GM23338 (cell line): ENCODE measurements around the gene RAP1GAP2. TPM values are rescaled to one million over a fixed set of nuclear protein-coding genes. Genes with fewer than 3 reads are reported as not detected.

Source experiments
- ATAC-seq: fragments of 200-7000 bp; cut with Tn5 transposase; 3 replicates; pipeline ENCODE4 v1.9.1; 2020
- DNase-seq: peaks from one replicate; pipeline ENCODE4 v3.0.0-alpha.2; 2015; ENCODE audit warnings: low spot score
- H2AFZ ChIP-seq: fragments of 200-600 bp; sonication (generic); 2 replicates; pipeline ENCODE4 v1.8.0; 2016; ENCODE audit warnings: antibody characterized with exemption, mild to moderate bottlenecking, moderate library complexity
- H3F3A ChIP-seq: fragments of 200-600 bp; sonication (generic); replicated peaks from 2 replicates; pipeline ENCODE4 v1.8.0; 2017; ENCODE audit warnings: antibody characterized with exemption, mixed run types, low read depth
- H3K27ac ChIP-seq: fragments of 200-600 bp; sonication (generic); 2 replicates; pipeline ENCODE4 v1.6.1; 2016; ENCODE audit warnings: low read depth
- H3K27me3 ChIP-seq: fragments of 200-600 bp; sonication (generic); 2 replicates; pipeline ENCODE4 v1.8.0; 2016; ENCODE audit warnings: mild to moderate bottlenecking, mixed run types, moderate library complexity; ENCODE audit not compliant: insufficient read depth
- H3K36me3 ChIP-seq: fragments of 200-600 bp; sonication (generic); 2 replicates; pipeline ENCODE4 v1.8.0; 2016; ENCODE audit warnings: mild to moderate bottlenecking; ENCODE audit not compliant: insufficient read depth
- H3K4me1 ChIP-seq: fragments of 200-600 bp; sonication (generic); 2 replicates; pipeline ENCODE4 v1.8.0; 2016; ENCODE audit warnings: mild to moderate bottlenecking, moderate library complexity; ENCODE audit not compliant: insufficient read depth
- H3K4me2 ChIP-seq: fragments of 200-600 bp; sonication (generic); 2 replicates; pipeline ENCODE4 v1.7.1; 2017; ENCODE audit warnings: mixed run types
- H3K4me3 ChIP-seq: fragments of 200-600 bp; sonication (generic); 2 replicates; pipeline ENCODE4 v1.6.1; 2016; ENCODE audit warnings: mixed run types
- H3K79me2 ChIP-seq: fragments of 200-600 bp; sonication (generic); replicated peaks from 2 replicates; pipeline ENCODE4 v1.8.0; 2017; ENCODE audit warnings: mild to moderate bottlenecking; ENCODE audit not compliant: insufficient read depth
- H3K9me2 ChIP-seq: fragments of 200-600 bp; sonication (generic); 2 replicates; pipeline ENCODE4 v1.8.0; 2017; ENCODE audit not compliant: insufficient read depth
- H4K20me1 ChIP-seq: fragments of 200-600 bp; sonication (generic); replicated peaks from 2 replicates; pipeline ENCODE4 v1.8.0; 2017; ENCODE audit warnings: mild to moderate bottlenecking; ENCODE audit not compliant: insufficient read depth
- H3K27ac Mint-ChIP-seq: 2 replicates; pipeline ENCODE4 v1.8.0; 2020; ENCODE audit warnings: inconsistent platforms, mild to moderate bottlenecking, moderate library complexity, mixed read lengths
- H3K27me3 Mint-ChIP-seq: 3 replicates; pipeline ENCODE4 v1.8.0; 2022; ENCODE audit warnings: low read depth, mild to moderate bottlenecking, moderate library complexity, mixed read lengths, inconsistent platforms; ENCODE audit not compliant: insufficient read depth, poor library complexity
- H3K36me3 Mint-ChIP-seq: 3 replicates; pipeline ENCODE4 v1.8.0; 2021; ENCODE audit warnings: low read depth, mild to moderate bottlenecking, inconsistent platforms, moderate library complexity, mixed read lengths
- H3K4me1 Mint-ChIP-seq: 3 replicates; pipeline ENCODE4 v1.8.0; 2020; ENCODE audit warnings: mild to moderate bottlenecking, inconsistent platforms, mixed read lengths
- H3K4me3 Mint-ChIP-seq: 3 replicates; pipeline ENCODE4 v1.8.0; 2021; ENCODE audit warnings: moderate library complexity, mild to moderate bottlenecking, inconsistent platforms, mixed read lengths
- H3K9me3 Mint-ChIP-seq: 3 replicates; pipeline ENCODE4 v1.8.0; 2020; ENCODE audit warnings: moderate library complexity, mild to moderate bottlenecking, inconsistent platforms, mixed read lengths
- CREB1 ChIP-seq: fragments of 250-450 bp; sonication (Bioruptor Pico); IDR thresholded peaks from 2 replicates; pipeline ENCODE4 v1.5.0; 2020; ENCODE audit warnings: low read depth, mild to moderate bottlenecking, moderate library complexity
- EZH2phosphoT487 ChIP-seq: fragments of 200-600 bp; sonication (generic); IDR thresholded peaks from one replicate; pipeline ENCODE4 v1.8.1; 2018; ENCODE audit warnings: antibody characterized with exemption; ENCODE audit not compliant: unreplicated experiment
- JUNB ChIP-seq: IDR thresholded peaks from one replicate; pipeline ENCODE4 v1.6.1; 2016; ENCODE audit warnings: antibody characterized with exemption; ENCODE audit not compliant: unreplicated experiment
- NANOG ChIP-seq: IDR thresholded peaks from 2 replicates; pipeline ENCODE4 v1.6.1; 2016; ENCODE audit warnings: antibody characterized with exemption, borderline replicate concordance
- POLR2AphosphoS5 ChIP-seq: IDR thresholded peaks from 2 replicates; pipeline ENCODE4 v1.6.1; 2016; ENCODE audit warnings: antibody characterized with exemption, low read depth
- REST ChIP-seq: IDR thresholded peaks from one replicate; pipeline ENCODE4 v1.6.1; 2018; ENCODE audit warnings: antibody characterized with exemption; ENCODE audit not compliant: unreplicated experiment
- STAT1 ChIP-seq: IDR thresholded peaks from one replicate; pipeline ENCODE4 v1.6.1; 2016; ENCODE audit warnings: antibody characterized with exemption; ENCODE audit not compliant: unreplicated experiment
- ZNF114 ChIP-seq: fragments of 250-450 bp; sonication (Bioruptor Pico); IDR thresholded peaks from 2 replicates; pipeline ENCODE4 v1.5.0; 2020; ENCODE audit warnings: mild to moderate bottlenecking, moderate library complexity
- ZNF331 ChIP-seq: fragments of 250-450 bp; sonication (Bioruptor Pico); IDR thresholded peaks from 2 replicates; pipeline ENCODE4 v1.5.0; 2020; ENCODE audit warnings: low read depth, mild to moderate bottlenecking, moderate library complexity
- polyA plus RNA-seq: library from polyadenylated mRNA; unstranded; fragments of >200 nt; fragmentation: Nextera tagmentation; extraction: Ambion mirVana; gene quantifications from 2 replicates; pipeline ENCODE4 v1.2.1, GENCODE V29; 2016
- total RNA-seq: library from RNA; depleted of rRNA; stranded (reverse); fragments of >200 nt; shearing (Covaris generic); gene quantifications from 2 replicates; pipeline ENCODE4 v1.2.3, GENCODE V29; 2014
- TF ChIP-seq, protein P1 (sequence below): fragments of 250-450 bp; sonication (Bioruptor Pico); IDR thresholded peaks from 2 replicates; pipeline ENCODE4 v1.5.0; 2020; ENCODE audit warnings: mild to moderate bottlenecking, moderate library complexity
- TF ChIP-seq, protein P2 (sequence below): IDR thresholded peaks from 2 replicates; pipeline ENCODE4 v1.6.1; 2016; ENCODE audit warnings: antibody characterized with exemption

Gene RAP1GAP2
- total and polyA plus RNA-seq, 2 experiments from 2014 or later = 17.8 to 46.1 TPM

GRCh38 chr17:2852729-2853282 is 56.6 kb downstream of the RAP1GAP2 start (continued):
- TF ChIP-seq, protein P1, sequence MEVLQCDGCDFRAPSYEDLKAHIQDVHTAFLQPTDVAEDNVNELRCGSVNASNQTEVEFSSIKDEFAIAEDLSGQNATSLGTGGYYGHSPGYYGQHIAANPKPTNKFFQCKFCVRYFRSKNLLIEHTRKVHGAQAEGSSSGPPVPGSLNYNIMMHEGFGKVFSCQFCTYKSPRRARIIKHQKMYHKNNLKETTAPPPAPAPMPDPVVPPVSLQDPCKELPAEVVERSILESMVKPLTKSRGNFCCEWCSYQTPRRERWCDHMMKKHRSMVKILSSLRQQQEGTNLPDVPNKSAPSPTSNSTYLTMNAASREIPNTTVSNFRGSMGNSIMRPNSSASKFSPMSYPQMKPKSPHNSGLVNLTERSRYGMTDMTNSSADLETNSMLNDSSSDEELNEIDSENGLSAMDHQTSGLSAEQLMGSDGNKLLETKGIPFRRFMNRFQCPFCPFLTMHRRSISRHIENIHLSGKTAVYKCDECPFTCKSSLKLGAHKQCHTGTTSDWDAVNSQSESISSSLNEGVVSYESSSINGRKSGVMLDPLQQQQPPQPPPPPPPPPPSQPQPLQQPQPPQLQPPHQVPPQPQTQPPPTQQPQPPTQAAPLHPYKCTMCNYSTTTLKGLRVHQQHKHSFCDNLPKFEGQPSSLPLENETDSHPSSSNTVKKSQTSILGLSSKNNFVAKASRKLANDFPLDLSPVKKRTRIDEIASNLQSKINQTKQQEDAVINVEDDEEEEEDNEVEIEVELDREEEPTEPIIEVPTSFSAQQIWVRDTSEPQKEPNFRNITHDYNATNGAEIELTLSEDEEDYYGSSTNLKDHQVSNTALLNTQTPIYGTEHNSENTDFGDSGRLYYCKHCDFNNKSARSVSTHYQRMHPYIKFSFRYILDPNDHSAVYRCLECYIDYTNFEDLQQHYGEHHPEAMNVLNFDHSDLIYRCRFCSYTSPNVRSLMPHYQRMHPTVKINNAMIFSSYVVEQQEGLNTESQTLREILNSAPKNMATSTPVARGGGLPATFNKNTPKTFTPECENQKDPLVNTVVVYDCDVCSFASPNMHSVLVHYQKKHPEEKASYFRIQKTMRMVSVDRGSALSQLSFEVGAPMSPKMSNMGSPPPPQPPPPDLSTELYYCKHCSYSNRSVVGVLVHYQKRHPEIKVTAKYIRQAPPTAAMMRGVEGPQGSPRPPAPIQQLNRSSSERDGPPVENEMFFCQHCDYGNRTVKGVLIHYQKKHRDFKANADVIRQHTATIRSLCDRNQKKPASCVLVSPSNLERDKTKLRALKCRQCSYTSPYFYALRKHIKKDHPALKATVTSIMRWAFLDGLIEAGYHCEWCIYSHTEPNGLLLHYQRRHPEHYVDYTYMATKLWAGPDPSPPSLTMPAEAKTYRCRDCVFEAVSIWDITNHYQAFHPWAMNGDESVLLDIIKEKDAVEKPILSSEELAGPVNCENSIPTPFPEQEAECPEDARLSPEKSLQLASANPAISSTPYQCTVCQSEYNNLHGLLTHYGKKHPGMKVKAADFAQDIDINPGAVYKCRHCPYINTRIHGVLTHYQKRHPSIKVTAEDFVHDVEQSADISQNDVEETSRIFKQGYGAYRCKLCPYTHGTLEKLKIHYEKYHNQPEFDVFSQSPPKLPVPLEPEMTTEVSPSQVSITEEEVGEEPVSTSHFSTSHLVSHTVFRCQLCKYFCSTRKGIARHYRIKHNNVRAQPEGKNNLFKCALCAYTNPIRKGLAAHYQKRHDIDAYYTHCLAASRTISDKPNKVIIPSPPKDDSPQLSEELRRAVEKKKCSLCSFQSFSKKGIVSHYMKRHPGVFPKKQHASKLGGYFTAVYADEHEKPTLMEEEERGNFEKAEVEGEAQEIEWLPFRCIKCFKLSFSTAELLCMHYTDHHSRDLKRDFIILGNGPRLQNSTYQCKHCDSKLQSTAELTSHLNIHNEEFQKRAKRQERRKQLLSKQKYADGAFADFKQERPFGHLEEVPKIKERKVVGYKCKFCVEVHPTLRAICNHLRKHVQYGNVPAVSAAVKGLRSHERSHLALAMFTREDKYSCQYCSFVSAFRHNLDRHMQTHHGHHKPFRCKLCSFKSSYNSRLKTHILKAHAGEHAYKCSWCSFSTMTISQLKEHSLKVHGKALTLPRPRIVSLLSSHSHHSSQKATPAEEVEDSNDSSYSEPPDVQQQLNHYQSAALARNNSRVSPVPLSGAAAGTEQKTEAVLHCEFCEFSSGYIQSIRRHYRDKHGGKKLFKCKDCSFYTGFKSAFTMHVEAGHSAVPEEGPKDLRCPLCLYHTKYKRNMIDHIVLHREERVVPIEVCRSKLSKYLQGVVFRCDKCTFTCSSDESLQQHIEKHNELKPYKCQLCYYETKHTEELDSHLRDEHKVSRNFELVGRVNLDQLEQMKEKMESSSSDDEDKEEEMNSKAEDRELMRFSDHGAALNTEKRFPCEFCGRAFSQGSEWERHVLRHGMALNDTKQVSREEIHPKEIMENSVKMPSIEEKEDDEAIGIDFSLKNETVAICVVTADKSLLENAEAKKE (CRISPR knock-in tag) = no peak
- TF ChIP-seq ZNF331 (no peak), CREB1 (no peak), NANOG (no peak), POLR2AphosphoS5 (no peak)

GRCh38 chr17:2853283-2854142 is 57.3 kb downstream of the RAP1GAP2 start:
- Histone ChIP-seq H3K4me3 (peak overlapping the region; percentile 97), H3K9me2 (no peaks in the 10 kb centered on the region), H3K27ac (no peak overlapping the region), H3K27me3 (no peaks in the 10 kb centered on the region), H3K36me3 (no peaks in the 10 kb centered on the region; the same call in 1 of the 2 replicates), H3F3A (peaks cover 14% of the 10 kb centered on the region; the same call in 1 of the 2 replicates), H2AFZ (no peak overlapping the region; the same call in 1 of the 2 replicates), H4K20me1 (no peaks in the 10 kb centered on the region), H3K4me1 (peaks cover 36% of the 10 kb centered on the region), H3K79me2 (peaks cover 48% of the 10 kb centered on the region), H3K4me2 (peak overlapping the region; percentile 99)
- Mint-ChIP-seq H3K4me3 (peak overlapping the region; percentile 96), H3K27ac (no peak overlapping the region), H3K36me3 (peaks cover 18% of the 10 kb centered on the region), H3K4me1 (peaks cover 47% of the 10 kb centered on the region), H3K9me3 (0 out of 3 replicates have a peak, but pooled peaks cover 2% of the 10 kb centered on the region), H3K27me3 (peaks cover 30% of the 10 kb centered on the region)
- ATAC-seq (peak; percentile 11), DNase-seq (peak; percentile 74)
- TF ChIP-seq CREB1 (no peak), EZH2phosphoT487 (no peak), NANOG (no peak), POLR2AphosphoS5 (no peak), ZNF114 (CRISPR knock-in tag) (no peak), REST (no peak), JUNB (no peak), STAT1 (no peak), ZNF331 (no peak)
- TF ChIP-seq, protein P2, sequence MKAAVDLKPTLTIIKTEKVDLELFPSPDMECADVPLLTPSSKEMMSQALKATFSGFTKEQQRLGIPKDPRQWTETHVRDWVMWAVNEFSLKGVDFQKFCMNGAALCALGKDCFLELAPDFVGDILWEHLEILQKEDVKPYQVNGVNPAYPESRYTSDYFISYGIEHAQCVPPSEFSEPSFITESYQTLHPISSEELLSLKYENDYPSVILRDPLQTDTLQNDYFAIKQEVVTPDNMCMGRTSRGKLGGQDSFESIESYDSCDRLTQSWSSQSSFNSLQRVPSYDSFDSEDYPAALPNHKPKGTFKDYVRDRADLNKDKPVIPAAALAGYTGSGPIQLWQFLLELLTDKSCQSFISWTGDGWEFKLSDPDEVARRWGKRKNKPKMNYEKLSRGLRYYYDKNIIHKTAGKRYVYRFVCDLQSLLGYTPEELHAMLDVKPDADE = no peak
